Esophagus (tissue), 2 donors: ENCODE results near the gene DLGAP1. TPM values are rescaled to one million over a fixed set of nuclear protein-coding genes. Genes with fewer than 3 reads are reported as not detected.

Experiments used
- H3K27ac ChIP-seq, 2 donors: one replicate each; pipeline ENCODE4 v1.5.1; 2013; ENCODE audit warnings: low read depth in 2 of 2, mild to moderate bottlenecking in 2 of 2, inconsistent platforms in 1 of 2, low read length in 1 of 2, moderate library complexity in 1 of 2
- H3K27me3 ChIP-seq, 2 donors: one replicate each; pipeline ENCODE4 v1.6.1; 2013; ENCODE audit warnings: low read length in 2 of 2, control low read depth in 1 of 2, mild to moderate bottlenecking in 1 of 2; ENCODE audit not compliant: insufficient read depth in 2 of 2, control insufficient read depth in 1 of 2
- H3K36me3 ChIP-seq, 2 donors: one replicate each; pipeline ENCODE4 v1.6.1; 2013; ENCODE audit warnings: low read length in 1 of 2; ENCODE audit not compliant: control insufficient read depth in 2 of 2, insufficient read depth in 2 of 2
- H3K4me1 ChIP-seq, 2 donors: one replicate each; pipeline ENCODE4 v1.6.1; 2013; ENCODE audit warnings: low read length in 1 of 2; ENCODE audit not compliant: control insufficient read depth in 2 of 2, insufficient read depth in 2 of 2
- H3K4me3 ChIP-seq, 2 donors: one replicate each; pipeline ENCODE4 v1.5.1; 2013; ENCODE audit warnings: low read length in 2 of 2, mild to moderate bottlenecking in 2 of 2, low read depth in 1 of 2, moderate library complexity in 1 of 2
- H3K9me3 ChIP-seq, 2 donors: one replicate each; pipeline ENCODE4 v1.6.1; 2013; ENCODE audit warnings: mild to moderate bottlenecking in 2 of 2, low read depth in 1 of 2, low read length in 1 of 2, moderate library complexity in 1 of 2; ENCODE audit not compliant: control insufficient read depth in 2 of 2, insufficient read depth in 1 of 2
- WGBS, 2 donors: extraction: QIAGEN DNeasy Blood & Tissue Kit; methylation state at CpG; one replicate each; pipeline ENCODE4 v1.1.7; 2013; 5-methylcytosine and 5-hydroxymethylcytosine counted together
- polyA plus RNA-seq, 2 donors: library from polyadenylated mRNA; stranded (reverse); fragments of 200-250 nt; gene quantifications; one replicate each; pipeline ENCODE4 v1.2.3, GENCODE V29; 2013
- donor health status: healthy with polysubstance abuse.
- donor health status: Bipolar disorder and iron deficiency.

Gene DLGAP1
- polyA plus RNA-seq, 2 donors, result 0.47 to 0.59 TPM

- Histone ChIP-seq H3K27me3 (no peaks in the 10 kb centered on the region), H3K9me3 (no peaks in the 10 kb centered on the region), H3K4me3 (peak overlapping the region in 1 of 2 donors; percentile 7), H3K27ac (peak overlapping the region; percentile 14 to 33), H3K4me1 (peaks cover 0 to 9% of the 10 kb centered on the region in 2 donors), H3K36me3 (peaks cover 4 to 5% of the 10 kb centered on the region in 2 donors)
- WGBS, 2 donors, result 43 to 52% methylated on average over 10 of the region's 10 CpGs
These were observed 999.0 kb downstream of the DLGAP1 start for GRCh38 chr18:3455907-3456685.

- Histone ChIP-seq H3K4me3 (peak overlapping the region in 1 of 2 donors; percentile 19), H3K4me1 (peaks cover 0 to 9% of the 10 kb centered on the region in 2 donors)
- 19 to 35% methylated on average over 3 of the region's 3 CpGs for WGBS, 2 donors
These were observed 999.9 kb downstream of the DLGAP1 start for GRCh38 chr18:3455090-3455635.

GRCh38 chr18:3454365-3455089, 1000.6 kb downstream of the DLGAP1 start:
- Histone ChIP-seq H3K36me3 (peaks cover 4 to 5% of the 10 kb centered on the region in 2 donors), H3K27ac (peak overlapping the region in 1 of 2 donors; percentile 99), H3K4me3 (peak overlapping the region in 1 of 2 donors; percentile 93), H3K4me1 (peaks cover 0 to 9% of the 10 kb centered on the region in 2 donors), H3K27me3 (no peaks in the 10 kb centered on the region), H3K9me3 (no peaks in the 10 kb centered on the region)
- 1 to 2% methylated on average over 4 of the region's 4 CpGs for WGBS, 2 donors

More at GRCh38 chr18:3455090-3455635, 999.9 kb downstream of the DLGAP1 start:
- no peaks in the 10 kb centered on the region for H3K9me3 ChIP-seq
- H3K36me3 ChIP-seq, result peaks cover 4 to 5% of the 10 kb centered on the region in 2 donors
- no peak overlapping the region for H3K27ac ChIP-seq
- H3K27me3 ChIP-seq, result no peaks in the 10 kb centered on the region

- WGBS, 2 donors, result 11 to 13% methylated on average over 20 to 21 of the region's 21 CpGs
- H3K9me3 ChIP-seq, result no peaks in the 10 kb centered on the region
- peaks cover 0 to 9% of the 10 kb centered on the region in 2 donors for H3K4me1 ChIP-seq
- peaks cover 4 to 5% of the 10 kb centered on the region in 2 donors for H3K36me3 ChIP-seq
- peak overlapping the region; percentile 99 for H3K27ac ChIP-seq
- H3K27me3 ChIP-seq, result no peaks in the 10 kb centered on the region
- peak overlapping the region; percentile 22 to 93 for H3K4me3 ChIP-seq
These were observed 1001.4 kb downstream of the DLGAP1 start for GRCh38 chr18:3453540-3454364.

GRCh38 chr18:3452750-3453539, 1002.2 kb downstream of the DLGAP1 start:
- Histone ChIP-seq H3K27ac (peak overlapping the region; percentile 99), H3K9me3 (no peaks in the 10 kb centered on the region), H3K4me3 (peak overlapping the region; percentile 83 to 93), H3K27me3 (no peaks in the 10 kb centered on the region), H3K4me1 (peaks cover 0 to 9% of the 10 kb centered on the region in 2 donors), H3K36me3 (peaks cover 4 to 5% of the 10 kb centered on the region in 2 donors)
- 31 to 33% methylated on average over 17 of the region's 17 CpGs for WGBS, 2 donors

GRCh38 chr18:3451989-3452749, 1002.9 kb downstream of the DLGAP1 start:
- Histone ChIP-seq H3K4me1 (peaks cover 0 to 4% of the 10 kb centered on the region in 2 donors), H3K36me3 (no peaks in the 10 kb centered on the region), H3K27ac (peak overlapping the region; percentile 99), H3K9me3 (no peaks in the 10 kb centered on the region), H3K4me3 (peak overlapping the region; percentile 83 to 93), H3K27me3 (no peaks in the 10 kb centered on the region)
- 1 to 3% methylated on average over 48 to 53 of the region's 53 CpGs for WGBS, 2 donors

GRCh38 chr18:3451183-3451988, 1003.7 kb downstream of the DLGAP1 start:
- peak overlapping the region; percentile 83 to 93 for H3K4me3 ChIP-seq
- peaks cover 0 to 3% of the 10 kb centered on the region in 2 donors for H3K4me1 ChIP-seq
- H3K27ac ChIP-seq, result peak overlapping the region; percentile 99
- H3K27me3 ChIP-seq, result no peaks in the 10 kb centered on the region
- H3K9me3 ChIP-seq, result no peaks in the 10 kb centered on the region
- no peaks in the 10 kb centered on the region for H3K36me3 ChIP-seq
- WGBS, 2 donors, result 0 to 1% methylated on average over 45 to 50 of the region's 50 CpGs
